SK-MEL-5 (cell line): ENCODE data around the gene ARMH4. TPM values are rescaled to one million over a fixed set of nuclear protein-coding genes. Genes with fewer than 3 reads are reported as not detected.
"Not testable (repeated sequence)": the region's sequence is repeated elsewhere in the genome, so short reads cannot be mapped to it uniquely, and the experiment has no call there.

ENCODE experiments used
- DNase-seq: peaks from one replicate; pipeline ENCODE4 v3.0.0-alpha.2; 2016; ENCODE audit warnings: low read depth, low spot score
- in situ Hi-C: cut with HindIII; loops from 2 replicates; pipeline ENCODE4 v1.10.0; 2016; ENCODE audit warnings: low sequenced_read_pairs, high pct_unique_total_duplicates, low pct_unique_long_range_greater_than_20kb
- total RNA-seq: library from RNA; depleted of rRNA; stranded (reverse); fragments of >200 nt; shearing (Covaris generic); gene quantifications from 2 replicates; pipeline ENCODE4 v1.2.3, GENCODE V29; 2014

Gene ARMH4
- total RNA-seq, 1 experiment from 2014 or later = 3.1 TPM

DNA sequence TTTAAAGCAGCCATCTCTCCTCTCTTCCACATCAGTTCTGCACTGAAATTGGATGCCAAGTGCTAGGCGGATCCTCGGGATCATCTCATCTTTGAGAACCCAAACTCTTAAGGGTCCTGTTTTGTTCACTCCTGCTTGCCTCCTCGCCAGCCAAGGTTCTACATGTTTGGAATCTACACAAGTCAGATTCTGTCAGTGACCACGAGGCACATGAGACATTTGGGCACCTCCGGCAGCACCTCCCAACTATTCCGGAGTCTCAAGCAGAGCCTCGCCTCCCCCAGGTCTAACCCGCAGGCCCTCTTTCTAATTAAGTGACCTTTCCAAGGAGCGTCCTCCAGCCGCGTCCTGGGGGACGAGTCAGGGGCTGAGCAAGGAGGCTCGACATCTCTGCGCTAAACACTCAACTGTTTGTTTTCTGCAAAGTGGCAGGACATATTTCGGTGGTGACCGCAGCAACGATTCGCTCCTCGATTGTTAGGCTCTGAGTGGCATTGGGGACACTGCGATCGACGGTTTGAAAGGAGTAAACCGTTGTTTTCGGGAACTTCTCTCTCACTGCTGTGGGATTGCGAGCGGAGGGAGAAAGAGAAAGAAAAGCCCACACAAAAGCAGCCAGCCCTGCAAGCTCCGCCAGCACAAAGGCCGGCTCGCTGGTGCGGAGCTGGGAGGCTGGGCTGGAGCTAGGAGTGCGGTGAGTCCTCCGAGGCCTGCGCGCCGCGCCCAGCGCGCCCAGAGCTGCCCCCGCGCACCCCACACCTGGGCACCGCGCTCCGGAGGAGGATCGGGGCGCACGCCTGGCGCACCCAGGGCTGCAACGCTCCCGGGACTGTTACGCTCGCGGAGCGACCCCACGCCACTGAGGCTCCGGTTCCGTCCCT lies 640 bp downstream of the ARMH4 start:
- in situ Hi-C loops = no loop called here
- DNase-seq = no peak

DNA sequence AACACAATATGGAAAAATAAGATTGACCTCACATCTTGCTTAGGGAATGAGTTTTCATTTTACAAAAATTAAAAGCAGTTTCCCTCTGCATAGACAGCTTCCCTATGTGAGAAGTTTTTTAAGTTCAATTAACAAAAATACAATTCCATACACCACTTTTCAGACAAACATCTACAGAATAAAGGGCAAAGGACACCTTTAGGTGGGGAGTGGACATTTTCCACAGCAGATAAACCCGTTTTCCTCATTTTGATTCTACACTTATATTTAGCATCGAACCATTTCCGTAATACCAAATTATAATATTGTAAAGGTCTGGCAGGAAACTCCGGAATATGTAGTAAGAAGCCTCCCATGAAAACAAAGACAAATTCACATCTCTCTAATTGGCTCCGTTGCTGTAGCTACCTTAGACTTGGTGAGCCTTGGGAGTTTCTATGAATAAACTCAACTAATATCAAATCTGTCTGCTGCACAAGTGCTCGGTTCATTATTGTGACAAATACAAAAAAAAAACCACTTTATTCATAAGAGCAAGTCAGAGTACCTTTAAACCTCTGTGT lies 1.7 kb downstream of the ARMH4 start:
- in situ Hi-C loops = no loop called here
- DNase-seq = no peak

DNA sequence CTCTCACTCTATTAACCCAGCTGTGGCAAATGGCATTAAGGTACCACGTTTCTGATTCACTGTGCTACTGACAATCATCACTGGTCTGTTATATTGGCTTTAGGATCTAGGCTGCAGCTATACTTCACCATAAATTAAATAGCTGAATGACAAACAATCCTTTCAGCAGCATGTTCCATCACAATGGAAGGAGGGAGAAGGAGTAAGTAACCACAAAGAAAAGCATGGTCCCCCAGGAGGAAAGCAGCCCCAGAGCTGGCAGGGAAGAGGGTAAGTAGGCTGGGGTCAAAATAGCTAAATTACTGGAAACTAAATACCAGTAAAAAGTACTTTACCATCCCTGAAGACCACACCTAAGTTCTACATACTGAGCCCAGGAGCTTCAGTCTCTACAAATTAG lies 2.8 kb downstream of the ARMH4 start:
- in situ Hi-C loops = no loop called here

DNA sequence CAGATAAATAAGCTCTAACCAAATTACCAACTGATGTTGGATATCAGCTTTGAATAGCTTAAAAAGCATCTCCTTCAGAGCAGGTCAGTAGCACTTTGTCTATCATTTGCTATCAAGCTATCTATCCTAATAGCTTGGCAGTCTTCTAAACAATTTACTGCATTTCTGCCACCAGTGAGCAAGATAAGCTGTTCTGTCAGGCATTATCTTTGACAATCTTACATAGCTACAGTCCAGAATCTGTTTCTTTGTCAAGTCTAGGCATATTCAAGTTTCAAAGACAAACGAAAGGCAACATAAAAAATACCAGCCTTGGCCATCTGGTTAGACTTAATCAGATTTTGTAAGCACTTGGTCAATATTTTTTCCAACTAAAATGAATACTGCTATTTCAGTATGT lies 5.6 kb downstream of the ARMH4 start:
- no peak for DNase-seq
- in situ Hi-C loops = no loop called here

More for the DNA sequence above, 2.8 kb downstream of the ARMH4 start:
- DNase-seq = no peak

DNA sequence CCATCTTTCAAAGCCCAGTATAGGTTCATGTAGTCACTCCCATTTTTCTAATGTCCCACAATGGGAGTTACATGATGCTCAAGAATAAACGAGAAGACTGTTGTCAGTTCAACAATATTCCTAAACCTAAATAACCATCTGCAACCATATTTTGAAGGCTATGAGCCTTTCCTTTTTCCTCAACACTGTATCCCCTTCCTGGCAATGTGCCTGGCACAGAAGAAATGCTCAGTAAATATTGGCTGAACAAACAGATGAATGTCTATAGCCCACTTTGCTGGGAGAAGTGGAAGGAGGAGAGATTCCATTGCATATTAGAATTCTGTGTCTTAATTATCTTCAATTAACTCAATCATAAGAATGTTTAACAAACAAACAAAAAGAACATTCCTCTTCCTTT lies 6.1 kb downstream of the ARMH4 start:
- no peak for DNase-seq
- in situ Hi-C loops = no loop called here

DNA sequence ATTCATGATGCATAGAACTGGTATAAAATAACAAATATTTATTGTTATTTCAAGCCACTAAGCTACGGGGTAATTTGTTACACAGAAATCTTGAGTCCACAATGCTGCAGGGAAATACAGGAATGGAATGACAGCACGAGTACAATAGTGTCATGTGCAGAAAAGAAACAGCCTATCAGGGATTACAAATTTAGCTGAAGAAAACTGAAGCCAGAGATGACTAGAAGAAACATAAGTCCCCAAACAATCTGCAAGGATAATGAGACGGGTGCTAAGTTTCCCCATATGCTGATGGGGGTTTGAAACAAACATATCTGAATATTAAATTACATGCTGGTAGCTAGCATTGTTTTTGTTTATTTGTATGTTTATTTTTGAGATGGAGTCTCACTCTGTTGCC lies 8.9 kb downstream of the ARMH4 start:
- no peak for DNase-seq
- in situ Hi-C loops = no loop called here

DNA sequence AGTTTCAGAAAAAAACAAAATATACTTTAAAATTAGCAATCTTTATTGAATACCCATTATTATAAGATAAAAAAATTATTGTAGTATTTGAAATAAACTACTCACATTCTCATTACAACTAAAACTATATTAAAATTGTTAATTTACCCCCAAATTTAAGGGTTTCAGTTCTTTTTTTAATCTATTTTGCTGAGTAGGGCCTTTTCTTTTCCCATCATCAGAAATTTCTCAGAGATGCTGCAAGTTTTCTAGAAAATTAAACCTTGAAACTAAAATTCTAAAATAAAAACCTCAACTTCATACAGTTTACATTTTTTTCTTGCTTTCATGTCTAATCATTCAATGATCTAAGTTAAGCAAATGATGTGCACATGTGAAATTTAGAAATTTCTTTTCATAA lies 10.1 kb downstream of the ARMH4 start:
- no peak for DNase-seq
- in situ Hi-C loops = no loop called here

DNA sequence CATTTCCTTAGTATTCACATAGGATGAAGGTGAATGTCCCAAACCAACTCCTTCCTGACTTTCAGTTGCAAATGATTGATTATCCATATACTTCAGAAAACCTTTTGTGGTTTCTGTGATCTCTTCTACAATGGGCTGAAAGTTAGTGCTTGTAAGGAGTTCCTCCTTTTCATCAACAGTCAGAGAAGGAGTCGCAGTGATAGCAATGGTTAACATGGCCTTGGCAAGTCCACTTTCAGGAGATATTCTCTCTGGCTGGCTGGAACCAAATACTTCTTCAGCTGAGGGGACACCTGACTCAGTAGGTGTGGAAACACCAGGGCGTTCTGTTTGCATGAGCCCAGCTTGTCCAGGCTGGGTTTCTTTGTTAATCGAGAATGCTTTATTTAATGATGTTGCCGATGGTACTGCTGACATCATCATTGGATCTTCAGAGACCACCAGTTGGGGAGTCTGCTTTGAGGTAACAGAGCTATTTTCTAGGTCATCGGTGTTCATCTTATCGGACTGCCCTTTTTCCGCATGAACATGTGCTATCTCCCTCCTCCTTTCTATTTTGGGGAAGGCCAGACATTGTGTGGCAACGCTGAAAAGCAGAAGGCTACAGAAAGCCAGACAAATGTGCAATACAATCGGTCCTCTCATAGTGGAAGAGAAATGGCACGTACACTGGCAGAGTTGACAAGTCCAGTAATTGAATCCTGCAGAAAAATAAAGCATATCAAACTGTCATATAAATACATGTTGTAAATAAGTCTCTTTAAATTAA lies 13.1 kb downstream of the ARMH4 start:
- in situ Hi-C loops = no loop called here
- DNase-seq = no peak

DNA sequence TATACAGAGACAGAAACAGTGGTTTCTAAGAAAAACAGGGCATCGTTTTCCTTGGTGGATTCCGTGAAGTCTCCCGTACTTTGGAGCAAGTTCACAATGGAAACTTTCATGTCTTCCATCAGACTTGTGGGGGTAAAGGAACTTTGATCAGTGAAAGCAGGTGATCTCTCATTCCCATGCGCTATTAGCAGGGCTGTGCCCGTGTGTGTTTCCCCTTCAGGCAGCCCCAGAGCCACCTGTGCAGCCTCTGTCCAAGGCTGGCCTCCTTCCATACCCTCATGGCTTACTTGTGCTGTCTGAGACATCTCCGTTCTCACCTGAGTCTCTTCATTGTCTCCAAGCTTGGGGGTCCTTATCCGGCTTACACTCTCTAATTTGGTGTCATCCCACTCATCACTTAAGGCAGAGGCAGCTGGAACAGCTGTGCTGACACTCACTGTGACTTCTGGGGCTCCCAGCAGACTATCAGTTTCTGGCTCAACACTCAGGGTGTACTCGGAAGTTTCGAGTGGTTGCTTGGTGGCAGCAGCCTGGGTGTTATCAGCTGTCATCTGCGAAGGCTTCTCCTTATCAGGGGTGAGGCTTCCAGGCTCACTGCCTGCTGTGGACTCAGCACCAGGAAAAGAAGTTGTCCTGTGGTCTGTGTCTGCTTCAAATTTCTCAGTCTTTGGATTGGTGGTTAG lies 13.8 kb downstream of the ARMH4 start:
- in situ Hi-C loops = no loop called here
- DNase-seq = no peak

DNA sequence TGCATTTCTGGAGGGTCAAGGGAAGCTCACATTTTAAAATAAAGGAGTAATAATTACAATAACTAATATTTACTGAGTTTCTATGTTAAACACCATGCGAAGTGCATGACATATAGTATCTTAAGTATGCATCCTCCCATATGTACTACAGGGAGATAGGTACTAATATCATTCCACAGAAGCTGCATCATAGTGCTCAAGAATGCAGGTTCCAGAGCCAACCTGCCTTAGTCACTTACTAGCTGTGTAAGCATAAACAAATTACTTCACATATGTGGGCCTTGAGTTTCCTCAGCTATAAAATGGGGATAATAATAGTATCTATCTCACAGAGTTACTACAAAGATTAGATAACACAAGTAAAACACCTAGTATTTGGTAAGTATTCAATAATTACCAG lies 18.3 kb downstream of the ARMH4 start:
- in situ Hi-C loops = no loop called here

DNA sequence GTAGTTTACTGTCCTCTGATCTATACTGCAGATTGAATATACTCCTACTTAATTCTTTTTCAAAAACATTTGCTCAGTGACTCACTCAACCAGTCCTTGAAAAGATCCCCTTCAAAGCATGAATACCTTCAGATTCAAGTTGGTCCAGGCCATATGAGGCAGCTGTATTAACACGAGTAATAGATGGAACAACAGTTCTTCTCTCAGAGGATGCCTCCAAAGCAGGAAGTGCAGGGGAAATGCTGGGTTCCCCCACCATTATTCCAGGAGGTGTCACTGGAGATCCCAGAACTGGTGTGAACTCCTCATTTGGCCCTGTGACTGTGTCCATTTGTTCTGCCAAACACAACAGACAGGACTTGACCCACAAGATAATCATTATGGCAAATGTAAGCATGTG lies 20.6 kb downstream of the ARMH4 start:
- in situ Hi-C loops = no loop called here
- DNase-seq = peak; percentile 41

More for the DNA sequence above, 18.3 kb downstream of the ARMH4 start:
- no peak for DNase-seq

DNA sequence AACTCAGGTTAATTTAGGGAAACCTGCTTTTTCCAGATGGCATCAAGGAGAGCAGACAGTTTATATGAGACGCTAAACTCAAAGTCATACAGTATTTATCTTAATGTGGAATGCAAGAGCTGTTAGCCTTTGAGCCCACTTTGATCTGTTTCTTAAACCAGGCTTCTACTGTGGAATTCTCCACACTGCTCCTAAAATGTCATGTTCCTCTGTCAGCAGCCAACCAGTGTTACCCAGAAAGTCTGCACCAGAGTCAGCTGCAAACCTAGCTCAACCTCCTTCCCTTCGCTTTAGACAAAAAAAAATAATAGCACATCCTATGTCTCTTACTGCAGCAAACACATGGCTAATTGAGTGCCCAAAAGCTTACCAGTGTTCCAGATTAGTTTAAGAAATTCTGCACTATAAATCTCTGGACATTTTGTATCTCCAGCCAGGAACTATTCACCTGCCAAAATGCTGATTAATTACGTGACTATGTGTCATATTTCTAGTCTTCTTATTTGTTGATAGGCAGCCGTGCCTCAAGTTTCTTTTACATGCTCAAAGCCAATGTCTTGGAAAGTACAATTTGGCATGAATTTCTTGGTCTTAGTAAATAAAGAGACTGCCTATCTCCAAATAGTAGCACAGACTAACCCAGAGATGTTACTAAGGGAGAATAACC lies 21.8 kb downstream of the ARMH4 start:
- in situ Hi-C loops = no loop called here
- DNase-seq = no peak

DNA sequence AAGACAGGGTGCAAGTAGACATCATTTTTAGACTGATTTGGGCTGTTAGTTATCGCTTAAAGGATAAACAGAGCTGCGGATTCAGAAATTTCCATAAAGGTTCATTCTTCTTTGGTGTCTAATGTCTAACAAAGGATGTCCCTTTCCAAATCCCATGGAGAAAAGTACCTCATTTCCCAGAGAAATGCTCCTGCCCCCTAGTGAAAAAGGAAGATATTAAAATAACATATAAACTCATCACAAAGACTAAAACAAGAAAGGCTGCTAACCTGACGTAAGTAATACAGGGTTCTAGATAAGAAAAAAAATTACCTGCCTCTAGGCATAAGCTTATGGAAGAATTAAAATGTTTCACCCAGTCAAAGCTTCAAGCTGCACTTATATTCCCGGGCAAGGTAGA lies 22.8 kb downstream of the ARMH4 start:
- in situ Hi-C loops = no loop called here
- peak; percentile 32 for DNase-seq

DNA sequence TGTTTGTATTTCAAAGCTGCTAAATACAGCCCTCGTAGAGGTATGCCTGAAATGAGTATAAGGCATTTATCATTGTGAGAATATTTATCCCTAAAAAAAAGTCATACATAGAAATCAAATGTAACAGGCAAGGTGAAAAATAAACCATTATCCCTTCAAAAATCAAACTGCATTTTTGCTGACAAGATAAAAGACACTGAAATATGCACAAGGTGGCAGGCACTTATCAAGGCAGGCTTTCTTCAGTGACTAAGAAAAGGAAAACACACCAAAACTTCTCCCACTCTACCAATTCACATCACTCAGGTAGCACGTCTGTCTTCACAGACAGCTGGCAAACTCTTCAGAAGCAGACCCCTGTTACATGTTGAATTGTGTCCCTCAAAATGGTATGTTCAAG lies 23.6 kb downstream of the ARMH4 start:
- DNase-seq = no peak
- in situ Hi-C loops = no loop called here

DNA sequence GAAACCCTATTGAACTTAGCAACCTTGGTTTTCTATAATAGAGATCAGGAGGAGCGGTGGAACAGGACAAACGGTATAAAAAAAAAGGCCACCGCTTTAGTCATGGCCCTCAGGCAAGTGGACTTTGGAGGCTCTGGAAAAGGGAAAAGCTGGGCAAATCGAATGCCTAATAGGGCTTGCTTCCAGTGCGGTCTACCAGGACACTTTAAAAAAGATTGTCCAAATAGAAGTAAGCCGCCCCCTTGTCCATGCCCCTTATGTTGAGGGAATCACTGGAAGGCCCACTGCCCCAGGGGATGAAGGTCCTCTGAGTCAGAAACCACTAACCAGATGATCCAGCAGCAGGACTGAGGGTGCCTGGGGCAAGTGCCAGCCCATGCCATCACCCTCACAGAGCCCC lies 29.5 kb downstream of the ARMH4 start:
- DNase-seq, in situ Hi-C loops: not testable (repeated sequence)

DNA sequence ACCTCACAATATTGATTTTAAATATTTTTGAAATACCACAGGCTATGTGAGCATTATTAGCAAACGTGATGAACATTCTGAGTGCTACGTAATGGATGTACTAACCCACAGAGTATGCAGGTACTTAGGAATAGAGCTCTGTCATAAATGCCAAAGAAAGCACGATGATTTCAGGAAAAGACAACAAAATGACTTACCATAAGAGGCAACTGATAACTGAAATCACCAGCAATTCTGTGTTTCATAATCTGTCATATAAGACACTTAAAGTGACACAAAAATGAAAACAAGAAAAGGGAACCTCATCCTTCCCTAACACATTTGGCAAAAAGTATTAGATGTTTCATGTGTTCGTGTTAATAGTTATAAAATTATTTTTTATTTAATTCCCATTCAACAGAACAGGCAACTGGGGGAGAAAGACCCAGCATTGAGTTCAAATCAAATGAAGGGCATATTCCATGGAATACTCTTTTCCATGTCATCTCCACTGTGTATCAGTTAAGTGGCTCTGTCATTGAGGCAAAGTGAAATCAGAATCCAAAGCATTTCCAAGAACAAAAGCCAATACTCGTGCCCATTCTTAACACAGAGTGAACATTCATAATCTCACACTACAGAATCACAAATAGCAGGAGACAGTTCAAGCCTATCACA lies 30.4 kb downstream of the ARMH4 start:
- in situ Hi-C loops = no loop called here
- DNase-seq = no peak

DNA sequence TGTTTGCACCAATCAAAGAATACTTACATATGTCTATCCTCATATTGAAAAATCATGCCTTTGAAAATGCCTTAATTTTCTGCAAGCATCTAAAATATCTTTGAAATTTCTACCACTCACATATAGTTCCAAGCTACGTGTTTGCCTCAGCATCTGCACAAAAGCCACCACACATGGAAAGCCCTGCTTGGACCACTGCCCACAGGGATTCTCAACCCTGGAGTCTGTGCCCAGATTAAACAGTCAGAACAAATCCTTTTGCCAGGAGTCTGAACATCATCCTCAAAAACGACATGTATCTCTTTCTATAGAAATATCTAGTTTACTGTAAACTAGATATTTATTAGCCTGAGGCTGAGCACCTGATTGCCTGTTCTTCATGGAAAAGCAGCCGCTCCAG lies 32.6 kb downstream of the ARMH4 start:
- no peak for DNase-seq
- in situ Hi-C loops = no loop called here
